Activated B cell treated with CpG ODN at 0.5 μM for 24 hours (primary cell): ENCODE measurements around the gene BICD1. TPM values are rescaled to one million over a fixed set of nuclear protein-coding genes. Genes with fewer than 3 reads are reported as not detected.

ENCODE experiments used
- ATAC-seq: fragments of 200-7000 bp; cut with Tn5 transposase; one replicate; pipeline ENCODE4 v1.10.0; 2021; ENCODE audit warnings: low read depth, mild to moderate bottlenecking, moderate library complexity
- CTCF ChIA-PET: fragments of 350-600 bp; sonication (Branson Sonifier 250); formaldehyde crosslinking; loops from one replicate; lab custom pipeline; 2021; ENCODE audit warnings: antibody characterized with exemption; lab: Charles Lee
- POLR2A ChIA-PET: fragments of 350-600 bp; sonication (Branson Sonifier 250); formaldehyde crosslinking; loops from one replicate; lab custom pipeline; 2021; ENCODE audit warnings: antibody characterized with exemption; lab: Charles Lee
- DNase-seq: peaks from one replicate; pipeline ENCODE4 v3.0.0; 2022
- H3K27ac Mint-ChIP-seq: one replicate; pipeline ENCODE4 v1.8.0; 2020; ENCODE audit warnings: mixed read lengths
- H3K27me3 Mint-ChIP-seq: one replicate; pipeline ENCODE4 v1.8.0; 2021; ENCODE audit warnings: mixed read lengths
- H3K36me3 Mint-ChIP-seq: one replicate; pipeline ENCODE4 v1.8.0; 2021; ENCODE audit warnings: low read depth, mixed read lengths
- H3K4me1 Mint-ChIP-seq: one replicate; pipeline ENCODE4 v1.8.0; 2021; ENCODE audit warnings: mixed read lengths
- H3K4me3 Mint-ChIP-seq: one replicate; pipeline ENCODE4 v1.8.0; 2020; ENCODE audit warnings: mild to moderate bottlenecking, mixed read lengths
- H3K9me3 Mint-ChIP-seq: one replicate; pipeline ENCODE4 v1.8.0; 2020; ENCODE audit warnings: mixed read lengths
- intact Hi-C: fragments of 100-400 bp; cut with micrococcal nuclease; formaldehyde crosslinking; loops from one replicate; pipeline ENCODE4 v1.15.1; 2024
- total RNA-seq: library from RNA; stranded (reverse); gene quantifications from 2 replicates; pipeline ENCODE4 v1.2.3, GENCODE V29; 2022
- TF ChIP-seq, protein P1 (sequence below): fragments of 200-600 bp; IDR thresholded peaks from one replicate; pipeline ENCODE4 v1.8.0; 2022; ENCODE audit warnings: antibody characterized with exemption, mild to moderate bottlenecking

Gene BICD1
- total RNA-seq, 1 donor from 2014 or later = 67.6 TPM

DNA sequence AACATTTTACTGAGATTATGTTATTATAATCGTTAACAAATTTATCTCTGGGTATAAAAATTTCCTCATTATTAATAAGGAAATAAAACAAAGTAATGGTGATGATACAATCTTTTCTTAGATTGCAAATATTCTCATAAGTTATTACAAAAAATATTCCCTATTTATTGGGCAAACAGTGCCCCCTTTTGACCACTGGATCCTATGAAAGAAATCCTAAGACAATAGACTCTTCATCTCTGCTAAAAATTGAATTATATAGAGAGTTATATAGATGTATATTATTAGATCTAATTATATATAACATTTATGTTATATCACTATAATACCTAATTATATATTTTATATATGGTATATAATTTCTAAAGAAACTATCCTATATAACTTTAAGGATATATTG, 198.5 kb downstream of the BICD1 start:
- no peaks in the 10 kb centered on the region for H3K27me3 Mint-ChIP-seq
- no peak for ATAC-seq
- CTCF ChIA-PET = no interaction called here
- no peak overlapping the region for H3K4me3 Mint-ChIP-seq
- DNase-seq = no peak
- intact Hi-C loops = no loop called here
- peaks cover 17% of the 10 kb centered on the region for H3K4me1 Mint-ChIP-seq
- peaks cover 20% of the 10 kb centered on the region for H3K36me3 Mint-ChIP-seq
- TF ChIP-seq, protein P1, sequence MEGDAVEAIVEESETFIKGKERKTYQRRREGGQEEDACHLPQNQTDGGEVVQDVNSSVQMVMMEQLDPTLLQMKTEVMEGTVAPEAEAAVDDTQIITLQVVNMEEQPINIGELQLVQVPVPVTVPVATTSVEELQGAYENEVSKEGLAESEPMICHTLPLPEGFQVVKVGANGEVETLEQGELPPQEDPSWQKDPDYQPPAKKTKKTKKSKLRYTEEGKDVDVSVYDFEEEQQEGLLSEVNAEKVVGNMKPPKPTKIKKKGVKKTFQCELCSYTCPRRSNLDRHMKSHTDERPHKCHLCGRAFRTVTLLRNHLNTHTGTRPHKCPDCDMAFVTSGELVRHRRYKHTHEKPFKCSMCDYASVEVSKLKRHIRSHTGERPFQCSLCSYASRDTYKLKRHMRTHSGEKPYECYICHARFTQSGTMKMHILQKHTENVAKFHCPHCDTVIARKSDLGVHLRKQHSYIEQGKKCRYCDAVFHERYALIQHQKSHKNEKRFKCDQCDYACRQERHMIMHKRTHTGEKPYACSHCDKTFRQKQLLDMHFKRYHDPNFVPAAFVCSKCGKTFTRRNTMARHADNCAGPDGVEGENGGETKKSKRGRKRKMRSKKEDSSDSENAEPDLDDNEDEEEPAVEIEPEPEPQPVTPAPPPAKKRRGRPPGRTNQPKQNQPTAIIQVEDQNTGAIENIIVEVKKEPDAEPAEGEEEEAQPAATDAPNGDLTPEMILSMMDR = no peak
- H3K27ac Mint-ChIP-seq = no peak overlapping the region
- POLR2A ChIA-PET = no interaction called here
- no peaks in the 10 kb centered on the region for H3K9me3 Mint-ChIP-seq

DNA sequence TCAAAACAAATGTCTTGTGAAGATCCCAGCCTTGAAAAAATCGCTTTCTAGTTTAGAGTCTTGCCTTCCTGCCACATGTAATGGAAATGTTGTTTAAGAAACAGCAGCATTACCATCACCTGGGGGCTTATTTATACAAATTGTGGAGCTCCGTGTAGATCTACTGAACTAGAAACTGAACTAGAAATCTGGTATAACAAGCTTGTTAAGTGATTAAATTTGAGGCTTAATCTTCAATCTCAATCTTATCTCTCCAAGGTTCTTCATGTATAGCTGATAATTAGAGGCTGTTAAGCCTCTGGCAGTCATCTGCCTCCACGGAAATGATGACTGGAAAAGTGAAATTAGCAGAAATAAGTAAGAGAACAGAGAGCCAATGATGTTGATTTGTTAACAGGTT, 200.7 kb downstream of the BICD1 start:
- ATAC-seq (no peak), DNase-seq (no peak)
- ChIA-PET CTCF (interaction anchor here (1.5 to 1.6 kb wide), 2 partner anchors 247 to 654 kb away, joined by 3 to 4 read pairs; no protein-coding TSS in a partner anchor), POLR2A (no interaction called here)
- intact Hi-C loops = no loop called here
- peaks cover 24% of the 10 kb centered on the region for H3K36me3 Mint-ChIP-seq
- H3K27ac Mint-ChIP-seq = no peak overlapping the region
- peaks cover 10% of the 10 kb centered on the region for H3K4me1 Mint-ChIP-seq
- TF ChIP-seq, protein P1 = no peak
- H3K9me3 Mint-ChIP-seq = no peaks in the 10 kb centered on the region
- no peaks in the 10 kb centered on the region for H3K27me3 Mint-ChIP-seq
- no peak overlapping the region for H3K4me3 Mint-ChIP-seq

- intact Hi-C loops = no loop called here
- TF ChIP-seq, protein P1 = no peak
- Mint-ChIP-seq H3K36me3 (peaks cover 21% of the 10 kb centered on the region), H3K9me3 (no peaks in the 10 kb centered on the region), H3K27ac (no peak overlapping the region), H3K4me3 (no peak overlapping the region), H3K27me3 (no peaks in the 10 kb centered on the region), H3K4me1 (peaks cover 8% of the 10 kb centered on the region)
- CTCF ChIA-PET = interaction anchor here (0.8 to 5.6 kb wide), 4 partner anchors 11 to 657 kb away, joined by 3 to 49 read pairs (median 4); no protein-coding TSS in a partner anchor
- POLR2A ChIA-PET = no interaction called here
- ATAC-seq (no peak), DNase-seq (no peak)
Measured at GRCh38 chr12:32309811-32310736, 203.4 kb downstream of the BICD1 start.

DNA sequence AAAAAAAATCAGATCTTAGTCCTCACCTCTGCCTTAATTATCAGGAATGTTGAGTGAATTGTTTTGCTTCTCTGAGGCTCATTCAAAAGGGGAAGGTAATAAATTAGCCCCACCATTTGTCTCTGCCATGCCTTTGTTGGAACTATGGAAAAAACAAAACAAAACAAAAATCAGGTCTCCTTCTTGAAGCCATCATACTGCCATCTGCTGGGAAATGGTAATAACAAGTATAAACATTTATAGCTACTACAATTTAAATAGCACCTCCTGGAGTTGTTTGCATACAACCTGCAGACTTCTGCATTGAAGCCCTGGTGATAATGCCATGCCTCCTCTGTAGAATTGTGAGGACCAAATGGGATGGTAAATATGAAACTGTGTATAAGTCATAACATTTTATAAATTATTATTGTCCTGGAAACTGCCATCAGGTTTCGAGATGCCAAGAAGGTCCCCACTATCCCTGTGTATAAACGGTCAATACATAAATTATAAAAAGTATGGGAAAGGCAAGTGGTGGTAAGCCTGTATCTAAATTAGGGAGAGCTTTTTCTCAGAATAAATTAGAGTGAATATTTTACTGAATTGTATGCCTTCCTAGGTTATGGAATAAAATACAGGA, 205.5 kb downstream of the BICD1 start:
- CTCF ChIA-PET = interaction anchor here (0.6 to 5.6 kb wide), 19 partner anchors 11 to 1061 kb away, joined by 3 to 49 read pairs (median 3); no protein-coding TSS in a partner anchor
- Mint-ChIP-seq H3K9me3 (no peaks in the 10 kb centered on the region), H3K27ac (peak overlapping the region; percentile 68), H3K27me3 (no peaks in the 10 kb centered on the region), H3K36me3 (peaks cover 12% of the 10 kb centered on the region), H3K4me1 (peaks cover 8% of the 10 kb centered on the region), H3K4me3 (no peak overlapping the region)
- peak; percentile 62 for ATAC-seq
- DNase-seq = no peak
- intact Hi-C loops = loop anchor here (1.0 kb wide), 5 partner anchors 51 to 909 kb away; no protein-coding TSS in a partner anchor
- POLR2A ChIA-PET = interaction anchor here (0.5 to 1.3 kb wide), 5 partner anchors 252 to 659 kb away, joined by 3 to 12 read pairs (median 4); partner anchors contain the start of gene AMN1
- TF ChIP-seq, protein P1 = no peak

GRCh38 chr12:32322354-32322753, 215.7 kb downstream of the BICD1 start:
- ATAC-seq (no peak), DNase-seq (no peak)
- POLR2A ChIA-PET = no interaction called here
- H3K36me3 Mint-ChIP-seq = peaks cover 5% of the 10 kb centered on the region
- CTCF ChIA-PET = interaction anchor here (1.6 kb wide), 1 partner anchor 669 kb away, joined by 4 read pairs; no protein-coding TSS in a partner anchor
- no peak overlapping the region for H3K4me3 Mint-ChIP-seq
- H3K9me3 Mint-ChIP-seq = no peaks in the 10 kb centered on the region
- TF ChIP-seq, protein P1 = no peak
- H3K4me1 Mint-ChIP-seq = no peaks in the 10 kb centered on the region
- H3K27ac Mint-ChIP-seq = no peak overlapping the region
- no peaks in the 10 kb centered on the region for H3K27me3 Mint-ChIP-seq
- intact Hi-C loops = no loop called here
